CD4-positive, alpha-beta T cell treated with Interleukin-1 beta for 1 hour (primary cell): Measurements from ENCODE around the gene CACNA1E.

Experiments used
- DNase-seq, 2 donors: peaks; one replicate each; pipeline ENCODE4 v3.0.0-alpha.2; 2020 to 2022

CACNA1E gene

DNA sequence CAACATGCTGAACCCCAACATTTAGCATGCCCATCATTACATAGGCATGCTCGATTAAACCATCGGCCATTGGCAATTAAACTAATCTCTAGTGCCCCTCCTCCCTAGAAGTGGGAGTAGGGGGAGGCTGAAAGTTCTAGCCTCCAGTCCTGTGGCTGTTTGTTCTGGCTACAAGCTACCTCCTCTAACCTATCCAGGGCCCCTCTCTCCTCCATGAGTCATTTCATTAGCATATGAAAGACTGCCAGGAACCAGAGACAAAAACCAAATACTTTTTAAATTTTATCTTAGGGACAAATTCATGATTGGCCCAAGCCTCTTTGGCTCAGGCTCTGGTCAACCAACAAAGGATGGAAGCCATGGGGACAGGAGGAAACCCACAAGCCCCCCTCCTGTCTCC is 231.1 kb downstream of the CACNA1E start:
- no peak for DNase-seq

DNA sequence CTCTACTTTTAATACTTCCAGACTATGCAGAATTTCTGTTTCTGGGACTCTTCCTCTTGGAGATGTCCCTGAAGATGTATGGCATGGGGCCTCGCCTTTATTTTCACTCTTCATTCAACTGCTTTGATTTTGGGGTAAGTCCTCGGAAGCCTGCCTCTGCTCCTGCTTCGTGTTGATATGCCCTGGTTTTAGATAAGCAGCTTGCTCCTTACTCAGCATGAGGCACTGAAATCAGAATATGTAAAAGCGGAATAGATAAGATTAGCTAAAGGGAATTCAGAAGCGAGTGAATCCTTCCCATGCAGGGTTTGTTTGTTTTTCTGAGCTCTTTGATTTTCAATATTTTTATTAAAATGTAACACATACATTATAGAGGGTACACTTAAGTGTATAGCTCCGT is 234.7 kb downstream of the CACNA1E start:
- no peak for DNase-seq

DNA sequence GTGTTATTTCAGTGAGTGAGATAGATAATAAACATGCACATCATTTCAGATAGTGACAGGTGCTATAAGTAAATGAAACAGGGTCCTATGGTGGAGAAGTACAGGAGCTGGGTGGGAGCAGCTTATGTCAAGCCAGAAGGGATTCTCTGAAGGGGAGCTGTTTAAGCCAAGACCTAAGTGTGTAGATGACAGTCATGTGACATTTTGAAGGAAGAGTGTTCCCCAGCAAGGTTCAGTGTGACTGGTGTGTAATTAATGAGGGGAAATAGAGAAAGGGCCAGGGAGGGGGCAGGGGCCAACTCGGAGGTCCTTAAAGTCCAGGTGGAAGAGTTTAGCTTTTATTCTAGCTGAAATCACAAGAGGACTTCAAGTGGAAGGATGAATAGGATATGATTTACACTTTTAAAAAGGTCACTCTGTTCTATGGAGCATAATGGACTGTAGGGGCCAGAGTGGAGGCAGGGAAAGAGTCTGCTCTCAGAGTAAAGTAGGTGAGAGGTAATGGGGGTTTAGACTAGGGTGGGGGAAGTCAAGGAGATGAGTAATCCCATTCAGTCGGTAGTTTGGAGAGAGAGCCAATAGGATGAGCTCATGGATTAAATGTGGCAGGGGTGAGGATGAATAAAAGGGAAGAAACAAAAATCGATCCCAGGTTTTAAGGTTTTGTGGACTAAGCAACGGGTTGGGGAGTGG is 243.1 kb downstream of the CACNA1E start:
- no peak for DNase-seq

DNA sequence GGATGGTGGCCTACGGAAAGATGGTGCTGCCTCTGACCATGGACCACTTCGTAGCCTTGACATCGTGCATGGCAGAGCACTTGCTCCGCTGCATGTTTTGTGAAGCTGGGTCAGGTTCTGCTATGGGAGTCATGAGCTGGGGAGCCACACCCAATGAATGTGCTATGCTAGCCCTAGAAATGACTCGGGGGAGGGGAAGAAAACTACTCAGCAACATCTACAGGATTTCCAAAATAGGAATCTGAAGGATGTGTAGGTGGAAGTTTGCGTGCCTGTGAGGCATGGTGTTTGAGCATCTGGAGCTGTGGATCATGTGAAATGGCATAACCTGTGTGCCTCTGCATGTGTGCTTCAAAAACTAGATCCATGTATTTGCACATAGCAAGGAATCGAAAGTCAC is 247.3 kb downstream of the CACNA1E start:
- no peak for DNase-seq

DNA sequence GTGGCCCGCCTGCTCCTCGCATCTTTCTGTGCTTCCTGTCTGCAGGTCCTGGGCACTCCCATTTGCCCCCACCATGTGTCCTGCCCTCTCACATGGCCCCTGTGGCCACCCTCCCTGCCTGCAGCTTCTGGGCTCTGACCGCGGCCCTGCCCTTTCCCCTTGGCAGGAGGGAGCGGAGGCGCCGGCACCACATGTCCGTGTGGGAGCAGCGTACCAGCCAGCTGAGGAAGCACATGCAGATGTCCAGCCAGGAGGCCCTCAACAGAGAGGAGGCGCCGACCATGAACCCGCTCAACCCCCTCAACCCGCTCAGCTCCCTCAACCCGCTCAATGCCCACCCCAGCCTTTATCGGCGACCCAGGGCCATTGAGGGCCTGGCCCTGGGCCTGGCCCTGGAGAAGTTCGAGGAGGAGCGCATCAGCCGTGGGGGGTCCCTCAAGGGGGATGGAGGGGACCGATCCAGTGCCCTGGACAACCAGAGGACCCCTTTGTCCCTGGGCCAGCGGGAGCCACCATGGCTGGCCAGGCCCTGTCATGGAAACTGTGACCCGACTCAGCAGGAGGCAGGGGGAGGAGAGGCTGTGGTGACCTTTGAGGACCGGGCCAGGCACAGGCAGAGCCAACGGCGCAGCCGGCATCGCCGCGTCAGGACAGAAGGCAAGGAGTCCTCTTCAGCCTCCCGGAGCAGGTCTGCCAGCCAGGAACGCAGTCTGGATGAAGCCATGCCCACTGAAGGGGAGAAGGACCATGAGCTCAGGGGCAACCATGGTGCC is 249.1 kb downstream of the CACNA1E start:
- DNase-seq: no peak

DNA sequence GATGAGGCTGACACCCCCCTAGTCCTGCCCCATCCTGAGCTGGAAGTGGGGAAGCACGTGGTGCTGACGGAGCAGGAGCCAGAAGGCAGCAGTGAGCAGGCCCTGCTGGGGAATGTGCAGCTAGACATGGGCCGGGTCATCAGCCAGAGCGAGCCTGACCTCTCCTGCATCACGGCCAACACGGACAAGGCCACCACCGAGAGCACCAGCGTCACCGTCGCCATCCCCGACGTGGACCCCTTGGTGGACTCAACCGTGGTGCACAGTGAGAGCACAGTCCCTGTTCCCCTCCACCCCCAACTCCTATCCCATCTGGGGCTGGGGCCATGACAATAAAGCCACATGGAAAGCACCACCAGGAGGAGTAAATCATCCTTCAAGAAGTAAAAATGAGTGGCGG is 250.2 kb downstream of the CACNA1E start:
- DNase-seq: no peak

DNA sequence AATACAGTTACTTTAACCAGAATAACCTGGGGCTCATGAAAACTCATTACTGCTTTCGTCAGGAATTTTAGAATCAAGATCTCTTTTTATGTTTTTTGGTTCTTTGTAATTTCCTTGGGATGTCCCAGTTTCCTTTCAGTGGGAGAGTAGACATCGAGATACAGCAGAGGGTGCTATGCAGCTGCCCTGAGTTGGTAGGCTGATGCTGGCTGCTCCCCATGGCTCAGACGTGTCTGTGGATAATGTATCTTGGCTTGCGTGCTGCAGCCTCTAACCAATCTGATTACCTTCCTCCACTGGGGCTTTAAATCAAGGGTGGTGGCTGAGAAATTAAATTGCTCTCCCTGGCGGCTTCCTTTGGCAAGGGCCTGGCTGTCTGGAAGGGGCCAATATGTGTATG is 253.7 kb downstream of the CACNA1E start:
- no peak for DNase-seq

DNA sequence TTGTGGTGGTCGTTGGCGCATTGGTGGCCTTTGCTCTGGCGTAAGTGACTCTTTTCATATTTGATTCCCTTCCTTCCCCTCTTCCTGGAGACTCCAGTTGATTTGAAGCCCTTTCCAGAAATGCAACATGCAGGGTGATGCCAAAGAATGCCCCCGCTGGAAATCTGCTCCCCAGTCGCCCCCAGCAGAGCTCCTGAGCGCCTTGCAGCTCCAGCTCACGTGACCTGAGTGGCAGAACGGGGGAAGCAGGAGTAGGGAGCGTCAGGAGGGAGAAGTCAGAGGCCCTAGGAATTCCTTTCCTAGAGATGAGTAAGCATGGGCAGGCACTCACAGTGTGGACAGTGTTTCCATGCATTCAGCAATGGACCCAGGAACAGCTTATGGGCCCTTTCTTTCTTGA is 255.9 kb downstream of the CACNA1E start:
- DNase-seq: no peak

DNA sequence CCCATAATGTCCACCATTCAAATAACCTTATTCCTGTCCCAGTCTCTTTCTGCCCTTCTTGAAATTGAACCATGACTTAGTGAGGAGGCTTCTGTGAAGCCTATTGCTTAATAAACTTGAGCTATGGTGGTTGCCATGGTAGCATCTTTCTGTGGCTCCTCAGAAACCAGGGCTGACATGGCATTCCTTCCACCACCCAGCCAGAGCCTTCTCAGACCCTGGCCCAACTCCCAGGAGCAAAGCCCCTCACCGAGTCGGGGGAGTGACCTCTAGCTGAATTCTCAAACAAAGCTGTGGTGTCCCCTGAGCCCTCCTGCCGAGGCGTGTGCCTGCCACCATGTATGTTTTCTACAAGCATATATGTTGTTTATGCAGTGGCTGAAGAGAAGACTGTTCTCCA is 259.1 kb downstream of the CACNA1E start:
- no peak for DNase-seq

DNA sequence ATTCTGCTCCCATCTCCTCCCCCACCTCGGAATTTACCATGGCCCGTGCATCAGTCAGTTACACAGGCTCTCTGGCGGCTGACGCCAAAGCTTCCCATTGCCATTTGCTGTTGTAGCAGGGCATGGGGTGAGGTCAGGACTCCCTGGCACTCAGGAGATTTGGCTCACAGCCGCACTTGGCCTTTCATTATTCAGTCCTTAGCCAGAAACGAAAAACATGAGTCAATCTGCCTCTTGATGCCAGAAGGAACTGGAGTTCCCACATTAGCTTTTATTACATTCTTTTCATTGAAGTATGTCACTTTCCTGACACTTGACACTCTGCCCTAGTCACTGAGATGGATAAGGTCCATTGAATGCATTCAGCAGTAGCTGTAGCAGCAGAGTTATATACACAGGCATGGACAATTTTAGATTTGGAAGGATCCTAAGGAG is 260.6 kb downstream of the CACNA1E start:
- DNase-seq: no peak

DNA sequence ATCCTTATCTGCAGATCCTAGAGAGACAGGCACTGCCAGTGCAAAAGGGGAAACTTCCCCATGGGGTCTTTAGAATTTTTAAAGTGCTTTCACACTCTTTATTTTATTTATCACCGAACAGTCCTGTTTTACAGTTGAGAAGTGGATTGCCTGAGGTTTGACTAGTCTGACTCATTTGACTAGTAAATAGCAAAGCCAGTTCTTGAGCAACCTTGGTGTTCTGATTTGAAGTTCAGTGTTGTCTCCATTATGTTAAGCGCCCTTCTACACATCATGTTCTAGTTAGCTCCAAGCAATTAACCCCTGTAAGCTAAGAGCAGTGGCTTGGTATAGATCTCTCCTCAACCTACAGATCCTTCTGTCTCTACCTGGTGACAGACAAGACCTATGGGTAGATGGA is 262.9 kb downstream of the CACNA1E start:
- DNase-seq: no peak

DNA sequence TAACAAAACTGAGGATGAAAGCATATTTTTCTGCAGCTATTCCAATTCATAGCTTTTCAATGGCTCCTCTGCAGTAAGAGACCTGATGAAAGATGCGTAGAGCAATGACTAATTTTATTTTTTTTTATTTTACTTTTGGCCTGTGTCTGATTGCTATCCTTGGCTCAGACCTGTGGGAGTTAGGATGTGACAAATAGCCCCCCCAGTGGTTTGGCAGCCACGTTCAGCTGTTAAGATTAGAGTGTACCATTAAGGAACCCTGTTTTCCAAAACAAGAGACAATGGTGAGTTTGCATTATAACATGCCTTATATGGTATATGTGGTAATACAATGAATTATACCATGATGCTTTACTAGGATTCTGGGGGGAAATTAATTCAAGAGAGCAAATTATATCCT is 264.7 kb downstream of the CACNA1E start:
- DNase-seq: no peak

DNA sequence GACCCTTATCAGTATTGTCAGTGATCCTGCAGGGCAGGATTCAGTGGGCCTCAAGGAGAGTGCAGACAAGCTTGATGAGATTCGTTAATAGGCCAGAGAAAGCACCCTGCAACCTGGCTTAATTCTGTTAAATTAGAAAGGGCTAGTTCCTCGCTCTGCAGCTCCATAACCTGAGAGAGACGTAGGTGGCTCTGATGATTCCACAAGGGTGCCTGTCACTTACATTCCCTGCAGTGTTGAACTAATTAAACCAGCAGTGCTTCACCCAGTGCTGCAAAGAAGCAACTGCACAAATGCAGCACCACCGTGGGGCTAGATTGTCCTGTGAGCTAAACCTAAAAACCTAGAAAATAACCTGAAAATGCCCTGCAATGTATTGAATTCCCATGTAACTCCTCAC is 270.8 kb downstream of the CACNA1E start:
- no peak for DNase-seq

DNA sequence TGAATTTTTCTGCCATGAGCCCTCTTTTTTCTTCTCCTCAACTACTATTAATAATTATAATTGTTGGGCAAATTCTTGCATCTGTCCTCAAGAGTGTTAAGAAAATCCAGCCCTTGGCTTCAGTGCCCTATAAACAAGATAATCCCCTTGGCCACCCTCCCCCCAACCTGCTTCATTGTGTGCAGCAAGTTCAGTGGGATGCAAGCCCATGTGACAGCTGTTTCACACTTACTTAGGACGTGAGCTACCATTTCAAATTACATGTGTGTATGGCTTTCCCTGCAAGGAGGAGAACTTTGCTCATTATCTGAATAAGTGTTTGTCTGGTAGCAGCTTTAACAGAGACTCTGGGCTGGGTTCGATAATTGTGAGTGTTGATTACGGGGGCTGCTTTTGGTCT is 276.2 kb downstream of the CACNA1E start:
- DNase-seq: no peak

DNA sequence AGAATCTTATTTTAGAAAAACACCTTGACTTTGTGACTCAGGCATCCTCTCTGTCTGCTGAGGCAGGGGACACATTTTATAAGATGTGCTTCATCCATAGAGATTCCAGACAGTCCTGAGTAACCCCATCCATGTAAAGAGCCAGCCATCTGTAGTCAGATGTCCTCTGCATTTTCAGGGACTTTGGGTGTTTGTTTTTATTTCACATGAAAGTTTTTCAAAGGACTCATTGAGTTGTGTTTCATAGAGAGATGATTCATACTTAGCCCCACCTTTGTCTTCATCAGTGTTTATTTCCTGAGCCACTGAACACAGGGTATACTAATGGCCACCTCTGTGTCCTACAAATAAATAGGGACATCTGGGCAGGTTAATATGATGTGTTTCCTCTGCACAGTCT is 280.4 kb downstream of the CACNA1E start:
- no peak for DNase-seq

DNA sequence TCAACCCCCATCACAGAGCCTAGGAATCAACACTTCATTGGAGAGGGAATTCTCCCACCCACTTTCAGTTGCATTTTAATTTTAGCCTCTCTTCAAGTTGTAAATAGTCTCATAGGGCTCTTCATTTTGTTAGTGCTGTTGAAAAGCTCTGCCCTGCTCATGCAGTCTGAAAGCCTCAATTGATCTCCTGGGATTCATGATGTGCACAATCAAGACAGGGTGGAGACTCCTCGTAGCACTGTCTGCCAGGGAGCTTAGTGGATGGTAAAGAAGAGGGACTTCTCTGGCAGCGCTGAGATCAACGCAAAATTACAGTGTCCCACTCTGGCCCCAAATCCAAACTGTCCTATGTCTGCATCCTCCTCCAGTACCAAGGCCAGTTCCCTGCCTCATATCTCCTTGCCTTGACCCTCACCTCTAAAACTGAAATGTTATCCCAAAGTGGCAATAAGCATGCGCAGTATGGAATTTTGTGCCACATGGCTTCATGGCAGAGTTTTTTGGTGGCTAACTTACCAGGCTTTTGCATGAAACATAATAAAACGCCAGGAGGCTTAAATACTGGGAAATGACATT is 282.2 kb downstream of the CACNA1E start:
- DNase-seq: no peak

DNA sequence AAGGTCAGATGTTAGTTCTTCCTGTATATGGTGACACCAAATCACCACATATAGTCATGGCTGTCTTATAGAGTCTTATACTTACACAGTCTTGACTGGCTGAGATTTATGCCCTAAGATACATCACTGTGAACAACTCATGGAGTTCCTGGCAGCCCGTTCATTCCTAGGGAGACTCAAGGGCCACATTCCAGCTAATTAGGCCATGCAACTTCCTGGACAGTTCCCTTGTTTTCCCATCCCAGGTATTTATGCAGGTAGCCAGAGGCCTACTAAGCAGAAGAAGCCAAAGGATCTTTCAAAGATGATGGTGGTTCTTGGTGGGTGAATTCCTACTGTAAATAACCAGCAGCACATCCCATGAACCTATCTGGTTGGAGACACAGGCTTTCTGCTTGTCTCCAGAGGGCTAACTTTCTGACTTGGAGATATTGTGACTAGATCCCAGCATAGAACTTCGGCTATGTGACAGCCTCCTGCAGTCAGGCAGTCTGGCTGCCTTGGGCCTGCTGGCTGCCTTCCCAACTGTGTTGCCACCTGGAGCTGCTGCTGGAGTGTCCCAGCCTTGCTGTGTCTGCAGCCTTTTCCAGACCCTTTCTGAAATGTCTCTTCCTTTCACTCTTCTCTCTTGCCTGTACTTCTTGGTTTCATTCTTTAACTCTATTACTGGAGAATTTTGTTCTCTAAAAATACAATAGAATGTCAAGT is 283.8 kb downstream of the CACNA1E start:
- DNase-seq: no peak

DNA sequence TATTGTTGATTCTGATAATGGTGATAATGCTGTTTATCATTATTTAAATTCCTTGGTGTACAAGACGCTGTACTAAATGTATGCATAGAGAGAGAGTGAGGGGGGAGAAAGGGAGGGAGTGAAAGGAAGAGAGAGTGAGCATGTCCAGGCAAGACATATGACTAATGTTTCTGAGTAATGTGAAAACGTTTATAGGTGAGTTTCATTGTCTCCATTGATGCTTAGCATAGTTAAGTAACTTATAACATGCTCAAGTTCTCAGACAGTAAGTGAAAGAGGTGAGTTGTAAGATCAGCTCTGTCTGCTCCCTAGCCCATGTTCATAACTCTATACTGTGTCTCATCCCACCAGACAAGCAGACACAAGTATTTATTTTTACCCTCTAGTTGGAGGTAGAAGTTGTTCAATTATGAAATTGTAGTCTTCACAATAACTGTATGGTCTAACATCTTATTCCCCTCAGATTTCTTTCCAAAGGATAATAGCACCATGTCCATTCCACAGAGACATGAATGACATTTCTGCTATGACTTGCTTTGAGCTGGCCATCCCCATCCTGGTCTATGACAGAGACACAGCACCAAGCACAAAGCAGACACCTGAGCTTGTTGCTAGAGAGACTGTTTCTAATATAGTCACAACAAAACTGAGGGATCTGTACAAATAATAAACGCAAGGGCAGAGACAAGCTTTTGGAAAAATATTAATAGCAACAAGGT is 285.1 kb downstream of the CACNA1E start:
- no peak for DNase-seq

DNA sequence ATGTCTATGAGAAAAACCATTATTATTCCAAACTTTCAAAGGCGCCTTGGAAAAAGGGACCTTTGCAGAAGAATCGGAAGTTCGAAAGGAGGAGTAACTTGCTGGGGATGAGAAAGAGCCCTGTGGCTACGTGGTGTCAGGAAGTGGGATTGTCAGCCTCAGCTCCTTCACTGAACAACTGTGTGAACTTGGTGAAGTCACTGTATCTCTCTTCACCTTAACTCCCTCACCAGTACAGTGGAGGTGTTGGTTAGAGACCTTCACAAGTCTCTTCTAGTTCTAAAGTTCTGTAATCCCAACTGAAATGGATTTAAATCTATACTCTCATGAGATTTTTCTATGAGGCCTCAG is 285.6 kb downstream of the CACNA1E start:
- no peak for DNase-seq

DNA sequence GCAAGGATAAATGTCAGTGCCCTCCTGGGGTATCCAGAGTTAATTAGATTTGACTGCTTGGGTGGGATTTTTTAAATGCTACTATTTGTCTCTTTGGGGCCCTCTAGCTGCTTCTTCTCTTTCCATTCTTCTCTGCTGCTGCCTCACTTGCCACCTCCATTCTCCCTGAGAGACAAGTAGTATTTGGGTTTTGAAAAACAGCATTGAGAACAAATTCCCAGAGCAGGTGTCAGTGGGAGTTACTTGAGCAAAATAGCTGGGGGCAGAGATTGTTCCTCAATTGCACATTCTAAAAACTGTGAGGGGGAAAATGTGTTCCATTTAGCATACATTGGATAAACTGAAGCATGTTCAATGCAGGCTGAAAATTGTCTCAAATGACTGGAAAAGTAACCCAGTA is 286.5 kb downstream of the CACNA1E start:
- no peak for DNase-seq

DNA sequence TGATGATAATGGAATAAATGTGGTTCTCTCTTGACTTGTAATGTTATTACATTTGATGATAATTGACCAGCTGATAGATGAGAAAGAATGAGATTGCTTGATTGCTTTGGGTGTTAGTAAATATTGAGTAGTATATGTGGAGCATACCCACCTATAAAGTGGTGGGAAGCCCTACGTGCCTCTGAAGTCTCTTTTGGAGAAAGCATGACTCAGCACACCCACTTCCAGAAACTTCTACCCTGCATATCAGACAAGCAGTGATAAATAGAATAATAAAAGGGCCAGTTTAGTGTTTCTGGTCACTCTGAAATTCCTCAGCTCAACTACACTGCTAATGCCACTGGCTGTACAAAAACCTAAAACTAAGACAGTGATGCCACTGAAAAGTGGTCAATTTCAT is 289.4 kb downstream of the CACNA1E start:
- no peak for DNase-seq

DNA sequence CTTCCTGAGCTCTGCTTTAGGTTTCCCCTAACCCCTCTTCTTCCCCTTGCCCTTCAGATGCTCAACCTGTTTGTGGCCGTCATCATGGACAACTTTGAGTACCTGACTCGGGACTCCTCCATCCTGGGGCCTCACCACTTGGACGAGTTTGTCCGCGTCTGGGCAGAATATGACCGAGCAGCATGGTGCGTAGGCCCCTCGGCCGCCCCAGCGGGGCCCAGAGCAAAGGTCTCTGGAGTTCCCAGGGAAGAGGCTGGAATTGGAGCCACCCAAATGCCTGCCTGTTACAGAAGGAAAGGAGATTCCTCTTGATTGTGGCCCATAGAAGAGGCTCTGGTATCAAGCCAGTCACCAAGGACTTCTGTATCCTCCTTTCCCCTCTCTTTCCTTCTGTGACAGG is 292.7 kb downstream of the CACNA1E start:
- DNase-seq: no peak

DNA sequence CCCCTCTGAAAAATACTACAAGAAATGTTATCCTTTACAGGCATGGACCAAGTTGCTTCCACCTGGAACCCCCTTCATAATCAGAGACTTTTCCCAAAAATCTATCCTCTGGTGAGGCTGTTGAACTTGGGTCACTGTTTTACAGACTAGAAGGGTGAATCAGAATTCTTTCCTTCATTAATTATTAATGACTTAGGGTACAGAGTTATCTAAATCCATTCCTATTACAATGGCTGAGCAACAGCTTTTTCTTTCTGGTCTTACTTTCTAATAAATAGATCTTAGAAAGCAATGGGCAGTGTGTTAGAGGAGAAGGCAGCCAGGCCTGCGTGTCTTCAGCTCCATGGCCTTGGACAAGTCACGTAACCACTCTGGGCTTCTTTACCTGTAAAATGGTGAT is 294.0 kb downstream of the CACNA1E start:
- DNase-seq: no peak
